HepG2 (cell line): Measurements from ENCODE around the gene NDRG2. TPM values are rescaled to one million over a fixed set of nuclear protein-coding genes. Genes with fewer than 3 reads are reported as not detected.

Source experiments
- ASH2L ChIP-seq: fragments of 300-600, 200-600 bp; sonication (generic); IDR thresholded peaks from 2 replicates; pipeline ENCODE4 v1.7.0; 2017; ENCODE audit warnings: low read depth, mild to moderate bottlenecking, moderate library complexity, mixed read lengths, low read length; ENCODE audit not compliant: insufficient read length
- CERS6 ChIP-seq: sonication (generic); formaldehyde crosslinking; IDR thresholded peaks from 2 replicates; pipeline ENCODE4 v1.5.0; 2020; ENCODE audit warnings: missing genetic modification reagents
- GTF3A ChIP-seq: sonication (generic); formaldehyde crosslinking; conservative IDR thresholded peaks from 2 replicates; pipeline ENCODE4 v1.4.0; 2020; ENCODE audit warnings: mild to moderate bottlenecking, missing genetic modification reagents
- HOXD1 ChIP-seq: sonication (generic); formaldehyde crosslinking; IDR thresholded peaks from 2 replicates; pipeline ENCODE4 v1.5.0; 2020; ENCODE audit warnings: missing genetic modification reagents
- PBX2 ChIP-seq: IDR thresholded peaks from 2 replicates; pipeline ENCODE4 v1.6.1; 2016; ENCODE audit warnings: control low read depth
- PRDM4 ChIP-seq: sonication (generic); formaldehyde crosslinking; IDR thresholded peaks from 2 replicates; pipeline ENCODE4 v1.9.0; 2021; ENCODE audit warnings: missing genetic modification reagents, borderline replicate concordance
- PTBP1 ChIP-seq: fragments of 200-400 bp; formaldehyde crosslinking; IDR thresholded peaks from 2 replicates; pipeline ENCODE4 v1.6.1; 2018; ENCODE audit warnings: low read length, low read depth; ENCODE audit not compliant: poor library complexity, severe bottlenecking
- SRSF1 ChIP-seq: fragments of 200-400 bp; formaldehyde crosslinking; optimal IDR thresholded peaks from 2 replicates; pipeline ENCODE3; 2017; ENCODE audit warnings: mild to moderate bottlenecking, low read depth, low read length, moderate library complexity
- TFE3 ChIP-seq: IDR thresholded peaks from 2 replicates; pipeline ENCODE4 v1.6.1; 2016
- THAP9 ChIP-seq: sonication (generic); formaldehyde crosslinking; IDR thresholded peaks from 2 replicates; pipeline ENCODE4; 2020; ENCODE audit warnings: missing genetic modification reagents, mild to moderate bottlenecking, borderline replicate concordance
- TRIM22 ChIP-seq: fragments of 450-650 bp; IDR thresholded peaks from 2 replicates; pipeline ENCODE4 v1.6.1; 2017
- ZFAT ChIP-seq: sonication (generic); formaldehyde crosslinking; conservative IDR thresholded peaks from 2 replicates; pipeline ENCODE4 v1.8.1; 2023; ENCODE audit warnings: missing genetic modification reagents, inconsistent platforms
- ZNF350 ChIP-seq: sonication (generic); formaldehyde crosslinking; IDR thresholded peaks from 2 replicates; pipeline ENCODE4 v1.4.0; 2020; ENCODE audit warnings: mild to moderate bottlenecking, low read depth, missing genetic modification reagents, borderline replicate concordance
- ZNF704 ChIP-seq: sonication (generic); formaldehyde crosslinking; IDR thresholded peaks from 2 replicates; pipeline ENCODE4 v1.8.1; 2023; ENCODE audit warnings: mild to moderate bottlenecking, inconsistent platforms, moderate library complexity, missing genetic modification reagents, borderline replicate concordance
- ZSCAN29 ChIP-seq: sonication (generic); formaldehyde crosslinking; conservative IDR thresholded peaks from 2 replicates; pipeline ENCODE4 v1.4.0; 2020; ENCODE audit warnings: mild to moderate bottlenecking, missing genetic modification reagents
- polyA plus RNA-seq, 8 experiments: library from polyadenylated mRNA; depleted of rRNA in 3 of 8; stranded (reverse) in 7 of 8; unstranded in 1 of 8; fragments of >200 nt; fragmentation: Illumina TruSeq in 4 of 8; extraction: Trizol in 4 of 8; gene quantifications; 2 replicates each; pipeline versions ENCODE4 v1.2.1 to v1.2.3, GENCODE V29; 2011 to 2016; ENCODE audit warnings: low read depth in 4 of 8, missing spikeins in 1 of 8, mixed read lengths in 1 of 8; ENCODE audit not compliant: insufficient read depth in 1 of 8
- total RNA-seq, 5 experiments: library from RNA; depleted of rRNA; stranded (reverse); fragments of >200 nt; fragmentation: Illumina TruSeq; extraction: Trizol; gene quantifications; 2 replicates each; pipeline ENCODE4 v1.2.3, GENCODE V29; 2016; ENCODE audit warnings: low read depth in 1 of 5

The NDRG2 gene
- total and polyA plus RNA-seq, 2 of the 13 experiments (the other 11 are each of a cell fraction or from before 2014, with no cell fraction given) = 27.2 to 189 TPM

GRCh38 chr14:21068521-21069387 is 43.9 kb upstream of the NDRG2 start (continued):
- TF ChIP-seq THAP9 (no peak), TFE3 (CRISPR knock-in tag) (peak; percentile 30; the same call in 1 of the 2 replicates), CERS6 (CRISPR knock-in tag) (no peak), ASH2L (peak; percentile 59), SRSF1 (no peak), HOXD1 (CRISPR knock-in tag) (no peak), TRIM22 (no peak), ZFAT (no peak), PTBP1 (no peak), ZNF350 (CRISPR knock-in tag) (peak; percentile 41; the same call in 1 of the 2 replicates), GTF3A (no peak), PRDM4 (no peak), PBX2 (no peak), ZNF704 (no peak), ZSCAN29 (CRISPR knock-in tag) (no peak)
